Activated T-helper 2 cell treated with anti-CD3 and anti-CD28 coated beads, Interferon-gamma antibody, Interleukin-2, Interleukin-4, amounts not matched to agents 10 μg/mL and 5 μg/mL and 100 μg/mL, durations not matched to agents 14 hours and 24 hours and 36 hours (primary cell): Measurements from ENCODE around the gene UGCG. TPM values are rescaled to one million over a fixed set of nuclear protein-coding genes. Genes with fewer than 3 reads are reported as not detected.
"Not testable (repeated sequence)": the region's sequence is repeated elsewhere in the genome, so short reads cannot be mapped to it uniquely, and the experiment has no call there.

Experiments used
- DNase-seq: peaks from one replicate; pipeline ENCODE4 v3.0.0; 2021; ENCODE audit warnings: low spot score
- H3K27ac Mint-ChIP-seq: one replicate; pipeline ENCODE4 v1.8.0; 2021; ENCODE audit warnings: mixed read lengths
- H3K27me3 Mint-ChIP-seq: one replicate; pipeline ENCODE4 v1.8.0; 2021; ENCODE audit warnings: low read depth, mixed read lengths
- H3K36me3 Mint-ChIP-seq: one replicate; pipeline ENCODE4 v1.8.0; 2021; ENCODE audit warnings: low read depth, mixed read lengths
- H3K4me1 Mint-ChIP-seq: one replicate; pipeline ENCODE4 v1.8.0; 2021; ENCODE audit warnings: low read depth, mixed read lengths
- H3K4me3 Mint-ChIP-seq: one replicate; pipeline ENCODE4 v1.8.0; 2021; ENCODE audit warnings: low read depth, mild to moderate bottlenecking, moderate library complexity, mixed read lengths
- H3K9me3 Mint-ChIP-seq: one replicate; pipeline ENCODE4 v1.8.0; 2021; ENCODE audit warnings: mixed read lengths
- intact Hi-C: fragments of 100-400 bp; cut with micrococcal nuclease; formaldehyde crosslinking; loops from one replicate; pipeline ENCODE4 v1.15.1; 2023
- total RNA-seq: library from RNA; stranded (reverse); gene quantifications from 2 replicates; pipeline ENCODE4 v1.2.3, GENCODE V29; 2022

UGCG gene
- total RNA-seq, 1 donor from 2014 or later, result 14.4 TPM

DNA sequence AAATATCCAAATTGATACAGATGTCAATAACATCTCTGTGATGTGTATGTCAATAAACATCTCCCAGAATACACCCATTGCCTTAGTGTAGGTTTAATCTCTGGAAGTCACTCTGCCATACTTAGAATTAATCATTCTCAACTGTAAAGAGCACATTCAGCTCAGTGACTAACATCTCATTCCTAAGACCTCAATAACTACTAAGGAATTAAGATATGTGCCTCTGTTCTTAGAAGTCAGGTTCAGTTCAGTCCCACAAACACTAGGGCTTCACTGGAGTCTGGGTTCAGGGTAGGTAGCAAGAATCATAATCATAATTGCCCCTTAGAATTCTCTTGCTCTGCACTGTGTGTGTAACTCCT lies 31.7 kb downstream of the UGCG start:
- no peak overlapping the region for H3K4me3 Mint-ChIP-seq
- peaks cover 50% of the 10 kb centered on the region for H3K36me3 Mint-ChIP-seq
- H3K9me3 Mint-ChIP-seq, result no peaks in the 10 kb centered on the region
- H3K27ac Mint-ChIP-seq, result no peak overlapping the region
- no peaks in the 10 kb centered on the region for H3K27me3 Mint-ChIP-seq
- intact Hi-C loops, result no loop called here
- DNase-seq, result no peak
- H3K4me1 Mint-ChIP-seq, result peaks cover 18% of the 10 kb centered on the region

DNA sequence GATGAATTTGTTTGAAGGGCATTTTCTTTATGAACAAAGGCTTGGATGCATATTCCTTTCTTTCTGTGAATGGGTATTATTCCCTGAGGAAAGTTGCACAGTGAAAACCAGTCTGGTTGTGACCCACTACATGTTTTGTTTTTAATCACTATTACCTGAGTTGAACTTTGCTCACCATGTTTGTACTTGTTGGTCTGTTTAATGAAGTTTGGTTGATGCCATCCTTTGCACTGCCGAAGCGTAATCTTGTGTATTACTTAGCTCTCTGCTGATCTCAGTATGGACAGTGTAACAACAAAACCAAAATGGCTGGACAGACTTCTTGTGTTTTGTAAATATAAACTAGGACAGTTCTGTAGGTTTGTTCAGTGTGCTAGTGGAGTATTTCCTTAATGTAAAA lies 38.1 kb downstream of the UGCG start:
- intact Hi-C loops, result no loop called here
- H3K36me3 Mint-ChIP-seq, result peaks cover 65% of the 10 kb centered on the region

DNA sequence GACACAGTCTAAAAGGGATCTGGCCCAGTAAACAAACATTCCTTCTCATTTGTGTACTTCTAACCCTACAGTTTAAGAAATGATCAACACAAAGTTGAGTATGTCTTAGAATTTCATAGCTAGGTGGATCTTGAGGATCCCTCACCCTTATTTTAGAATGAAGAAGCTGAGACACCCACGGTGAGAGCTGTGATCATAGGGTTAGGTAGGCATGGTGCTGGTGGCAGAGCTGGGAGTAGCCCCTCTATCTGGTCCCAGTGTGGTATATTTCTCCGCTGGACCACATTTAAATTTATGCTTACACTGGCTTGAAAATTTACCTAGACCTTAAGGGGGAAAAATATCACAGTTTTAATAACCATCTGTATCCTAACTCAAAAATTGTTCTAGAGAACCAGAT lies 39.8 kb downstream of the UGCG start:
- peaks cover 54% of the 10 kb centered on the region for H3K36me3 Mint-ChIP-seq
- intact Hi-C loops, result no loop called here
- peaks cover 23% of the 10 kb centered on the region for H3K4me1 Mint-ChIP-seq
- peak overlapping the region; percentile 38 for H3K27ac Mint-ChIP-seq
- DNase-seq, result no peak
- H3K9me3 Mint-ChIP-seq, result no peaks in the 10 kb centered on the region
- no peak overlapping the region for H3K4me3 Mint-ChIP-seq
- no peaks in the 10 kb centered on the region for H3K27me3 Mint-ChIP-seq

More for the DNA sequence above, 38.1 kb downstream of the UGCG start:
- DNase-seq, result no peak
- no peaks in the 10 kb centered on the region for H3K9me3 Mint-ChIP-seq
- H3K27me3 Mint-ChIP-seq, result no peaks in the 10 kb centered on the region
- no peak overlapping the region for H3K4me3 Mint-ChIP-seq
- H3K27ac Mint-ChIP-seq, result no peak overlapping the region
- H3K4me1 Mint-ChIP-seq, result peaks cover 23% of the 10 kb centered on the region

DNA sequence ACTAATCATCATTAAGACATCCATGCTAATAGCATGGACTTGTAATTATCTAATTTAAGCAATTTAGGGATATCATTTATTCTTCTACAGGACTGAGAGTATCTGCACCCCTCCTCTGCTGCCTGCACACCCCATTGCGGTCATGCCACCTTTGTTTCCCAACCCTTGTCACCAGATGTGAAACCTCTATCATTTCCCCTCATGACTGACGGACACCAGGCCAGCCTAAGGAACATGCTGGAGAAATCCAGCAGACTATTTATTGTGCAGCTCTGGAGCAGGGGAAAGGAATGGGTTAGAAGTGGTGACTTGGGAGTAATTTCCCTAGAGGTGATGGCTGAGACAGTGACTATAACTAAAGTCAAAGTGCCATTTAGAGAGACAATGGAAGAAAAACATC lies 40.7 kb downstream of the UGCG start:
- H3K27me3 Mint-ChIP-seq, result no peaks in the 10 kb centered on the region
- intact Hi-C loops, result no loop called here
- peaks cover 23% of the 10 kb centered on the region for H3K4me1 Mint-ChIP-seq
- H3K9me3 Mint-ChIP-seq, result no peaks in the 10 kb centered on the region
- peak overlapping the region; percentile 85 for H3K27ac Mint-ChIP-seq
- H3K4me3 Mint-ChIP-seq, result no peak overlapping the region
- no peak for DNase-seq
- H3K36me3 Mint-ChIP-seq, result peaks cover 46% of the 10 kb centered on the region

DNA sequence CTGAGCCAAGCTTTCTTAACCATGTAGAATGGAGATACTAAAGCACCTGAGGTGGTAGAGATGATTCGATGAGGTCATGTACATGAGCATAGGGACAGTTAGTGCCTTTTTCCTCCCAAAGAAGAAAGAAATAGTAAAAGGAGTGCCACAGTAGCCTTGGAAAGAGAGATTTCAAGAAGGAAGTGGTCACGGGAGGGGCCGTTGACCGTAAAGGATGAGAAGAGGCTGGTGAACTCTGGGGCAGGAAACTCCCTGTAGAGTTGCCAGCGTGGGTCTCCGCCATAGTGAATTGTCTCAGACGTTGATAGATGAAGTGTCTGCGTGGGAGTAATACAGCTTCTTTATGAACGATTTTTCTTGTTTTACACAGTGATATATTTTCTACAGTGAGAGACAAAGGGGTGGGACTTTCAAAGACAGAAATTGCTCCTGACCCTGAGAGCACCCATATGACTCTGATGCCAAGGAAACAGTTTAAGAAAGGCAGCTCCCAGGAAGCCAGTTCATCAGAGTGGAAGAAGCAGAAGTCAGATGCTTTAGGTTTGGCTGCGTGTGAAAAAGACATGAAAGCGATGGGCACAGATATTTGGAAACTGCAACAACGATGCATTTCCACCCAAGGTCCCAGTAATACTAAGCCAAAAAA lies 41.3 kb downstream of the UGCG start:
- intact Hi-C loops, result loop anchor here (1.0 to 2.0 kb wide), 3 partner anchors 13 to 55 kb away; no protein-coding TSS in a partner anchor
- DNase-seq, result peak; percentile 16
- Mint-ChIP-seq H3K9me3 (no peaks in the 10 kb centered on the region), H3K4me1 (peaks cover 23% of the 10 kb centered on the region), H3K4me3 (peak overlapping the region; percentile 41), H3K36me3 (peaks cover 41% of the 10 kb centered on the region), H3K27me3 (no peaks in the 10 kb centered on the region), H3K27ac (peak overlapping the region; percentile 85)

DNA sequence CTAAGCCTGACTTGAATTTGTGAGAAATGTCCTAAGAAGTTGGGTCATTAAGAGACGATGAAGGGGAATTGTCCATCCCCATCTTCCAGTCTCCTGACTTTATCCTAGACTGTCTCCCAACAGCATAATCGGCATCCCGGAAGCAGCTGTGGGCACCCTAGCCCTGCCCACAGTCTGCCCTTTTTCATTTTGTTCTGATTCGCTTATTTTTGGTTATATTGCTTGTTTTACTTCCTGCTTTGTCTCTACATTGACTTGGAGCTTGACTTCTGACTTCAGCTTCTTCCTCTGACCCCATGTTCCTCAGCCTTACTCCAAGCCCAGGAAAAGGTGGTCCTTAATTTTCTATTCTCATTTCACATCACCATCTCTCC lies 41.8 kb downstream of the UGCG start:
- Mint-ChIP-seq H3K27ac (peak overlapping the region; percentile 57), H3K4me3 (peak overlapping the region; percentile 1), H3K36me3 (peaks cover 36% of the 10 kb centered on the region)

DNA sequence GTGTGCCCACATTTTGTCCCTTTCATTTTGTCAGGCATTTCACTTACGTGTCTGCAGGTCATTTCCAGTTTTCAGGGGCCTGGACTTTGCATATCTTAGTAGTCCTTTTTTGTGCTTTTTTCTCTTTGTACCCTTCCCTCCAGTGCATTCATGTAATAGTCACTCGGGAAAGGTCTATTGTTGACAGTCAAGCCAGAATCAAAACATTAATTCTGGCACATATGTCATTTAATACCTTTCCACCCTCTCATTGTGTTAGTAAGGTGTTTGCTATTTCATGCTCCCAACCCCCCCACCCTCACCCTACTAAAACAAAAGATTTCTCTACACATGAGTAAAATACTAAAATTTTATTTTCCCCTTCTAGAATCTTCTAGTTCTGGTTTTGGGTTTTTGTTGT lies 42.7 kb downstream of the UGCG start:
- H3K36me3 Mint-ChIP-seq, result peaks cover 31% of the 10 kb centered on the region
- DNase-seq, result no peak
- peak overlapping the region; percentile 1 for H3K4me3 Mint-ChIP-seq
- no peaks in the 10 kb centered on the region for H3K27me3 Mint-ChIP-seq
- peaks cover 24% of the 10 kb centered on the region for H3K4me1 Mint-ChIP-seq
- intact Hi-C loops, result loop anchor here (2.0 kb wide), 2 partner anchors 15 to 53 kb away; no protein-coding TSS in a partner anchor
- no peaks in the 10 kb centered on the region for H3K9me3 Mint-ChIP-seq
- peak overlapping the region; percentile 62 for H3K27ac Mint-ChIP-seq

More for the DNA sequence above, 41.8 kb downstream of the UGCG start:
- H3K4me1 Mint-ChIP-seq, result peaks cover 23% of the 10 kb centered on the region
- H3K27me3 Mint-ChIP-seq, result no peaks in the 10 kb centered on the region
- intact Hi-C loops, result loop anchor here (1.0 to 2.0 kb wide), 3 partner anchors 14 to 54 kb away; no protein-coding TSS in a partner anchor
- no peaks in the 10 kb centered on the region for H3K9me3 Mint-ChIP-seq
- DNase-seq, result no peak

DNA sequence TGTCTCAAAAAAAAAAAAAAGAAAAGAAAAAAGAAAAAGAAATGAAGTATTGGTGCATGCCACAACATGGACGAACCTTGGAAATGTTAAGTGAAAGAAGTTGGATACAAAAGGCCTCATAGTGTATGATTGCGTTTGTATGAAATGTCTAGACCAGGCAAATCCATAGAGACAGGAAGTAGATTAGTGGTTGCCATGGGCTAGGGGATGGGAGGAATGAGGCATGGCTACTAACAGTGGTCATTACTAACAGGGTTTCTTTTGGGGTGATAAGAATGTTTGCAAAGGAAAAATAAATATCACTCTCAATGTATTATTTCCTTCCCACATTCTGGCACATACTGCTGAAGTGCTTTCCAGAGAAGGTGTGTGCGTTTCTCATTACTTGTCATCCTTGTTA lies 44.1 kb downstream of the UGCG start:
- no peaks in the 10 kb centered on the region for H3K9me3 Mint-ChIP-seq
- peaks cover 19% of the 10 kb centered on the region for H3K36me3 Mint-ChIP-seq
- intact Hi-C loops, result no loop called here
- H3K27ac Mint-ChIP-seq, result no peak overlapping the region
- H3K4me3 Mint-ChIP-seq, result no peak overlapping the region
- H3K27me3 Mint-ChIP-seq, result no peaks in the 10 kb centered on the region
- peaks cover 31% of the 10 kb centered on the region for H3K4me1 Mint-ChIP-seq
- no peak for DNase-seq

DNA sequence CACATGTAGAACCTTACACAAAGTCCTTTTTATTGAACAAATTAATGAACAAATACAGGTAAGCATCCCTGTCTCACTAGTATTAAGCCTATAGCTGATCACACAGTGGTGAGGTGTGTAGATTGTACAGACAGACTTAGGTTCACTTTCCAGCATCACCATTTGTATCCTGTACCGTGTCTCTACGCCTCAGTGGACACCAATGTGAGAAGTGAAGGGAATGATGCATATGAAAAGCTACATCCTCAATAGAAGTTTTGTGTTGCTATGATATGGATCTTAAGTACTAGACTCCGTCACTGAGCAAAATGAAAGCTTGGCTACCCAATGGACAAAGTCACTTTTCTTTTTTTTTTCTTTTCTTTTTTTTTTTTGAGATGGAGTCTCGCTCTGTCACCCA lies 46.6 kb downstream of the UGCG start:
- H3K9me3 Mint-ChIP-seq, result no peaks in the 10 kb centered on the region
- H3K36me3 Mint-ChIP-seq, result peaks cover 5% of the 10 kb centered on the region
- no peak for DNase-seq
- peaks cover 3% of the 10 kb centered on the region for H3K27me3 Mint-ChIP-seq
- no peak overlapping the region for H3K27ac Mint-ChIP-seq
- H3K4me1 Mint-ChIP-seq, result peaks cover 22% of the 10 kb centered on the region
- intact Hi-C loops, result no loop called here
- no peak overlapping the region for H3K4me3 Mint-ChIP-seq

DNA sequence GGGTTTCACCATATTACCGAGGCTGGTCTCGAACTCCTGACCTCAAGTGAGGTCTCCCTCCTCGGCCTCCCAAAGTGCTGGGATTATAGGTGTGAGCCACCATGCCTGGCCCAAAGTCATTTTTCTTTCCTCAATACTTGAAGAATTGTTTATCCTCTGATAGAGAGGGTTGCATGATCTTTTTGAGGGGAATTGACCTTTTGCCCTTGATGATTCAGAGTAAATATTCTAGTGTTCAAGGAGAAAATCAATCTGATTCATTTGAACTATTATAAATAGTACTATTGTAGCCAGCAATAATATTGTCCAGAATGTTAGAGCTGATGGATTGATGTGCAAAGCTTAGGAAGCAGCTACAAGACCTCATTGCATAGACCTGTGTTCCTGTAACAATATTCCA lies 47.1 kb downstream of the UGCG start:
- H3K36me3 Mint-ChIP-seq, result peaks cover 2% of the 10 kb centered on the region
- peaks cover 18% of the 10 kb centered on the region for H3K4me1 Mint-ChIP-seq
- no peak overlapping the region for H3K27ac Mint-ChIP-seq
- H3K4me3 Mint-ChIP-seq, result no peak overlapping the region
- no peaks in the 10 kb centered on the region for H3K9me3 Mint-ChIP-seq
- DNase-seq, result no peak
- H3K27me3 Mint-ChIP-seq, result peaks cover 5% of the 10 kb centered on the region
- intact Hi-C loops, result no loop called here

DNA sequence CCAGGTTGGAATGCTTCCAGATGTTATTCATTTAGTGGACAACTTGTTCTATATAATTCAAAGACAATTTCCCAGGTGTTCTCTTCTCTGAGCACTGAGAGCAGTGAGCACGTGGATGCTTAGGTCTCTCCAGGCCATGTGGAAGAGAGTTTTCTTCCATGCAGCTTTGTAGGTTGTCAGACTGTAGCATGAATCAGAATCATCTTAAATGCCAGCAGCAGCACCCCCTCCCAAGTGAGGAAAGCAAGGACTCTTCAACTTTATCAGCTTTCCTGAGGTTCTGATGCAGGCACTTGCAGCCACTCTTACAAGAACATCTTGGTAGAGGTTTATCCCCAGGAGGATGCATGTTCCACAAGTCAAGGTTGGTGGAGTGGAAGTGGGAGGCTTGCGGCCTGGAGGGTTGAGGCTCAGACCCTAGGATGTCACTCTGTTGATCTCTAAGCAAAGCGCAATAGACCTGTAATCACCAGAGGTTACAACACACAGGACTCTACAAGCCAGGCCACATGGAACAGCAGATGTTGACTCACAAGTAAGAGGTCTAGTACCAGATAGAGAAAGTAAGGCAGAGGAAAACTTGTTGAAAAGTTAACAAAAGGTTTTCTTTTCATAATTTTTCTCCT lies 47.7 kb downstream of the UGCG start:
- H3K36me3 Mint-ChIP-seq, result no peaks in the 10 kb centered on the region
- intact Hi-C loops, result no loop called here
- DNase-seq, result no peak
- no peaks in the 10 kb centered on the region for H3K9me3 Mint-ChIP-seq
- no peak overlapping the region for H3K27ac Mint-ChIP-seq
- no peak overlapping the region for H3K4me3 Mint-ChIP-seq
- peaks cover 13% of the 10 kb centered on the region for H3K4me1 Mint-ChIP-seq
- peaks cover 7% of the 10 kb centered on the region for H3K27me3 Mint-ChIP-seq

DNA sequence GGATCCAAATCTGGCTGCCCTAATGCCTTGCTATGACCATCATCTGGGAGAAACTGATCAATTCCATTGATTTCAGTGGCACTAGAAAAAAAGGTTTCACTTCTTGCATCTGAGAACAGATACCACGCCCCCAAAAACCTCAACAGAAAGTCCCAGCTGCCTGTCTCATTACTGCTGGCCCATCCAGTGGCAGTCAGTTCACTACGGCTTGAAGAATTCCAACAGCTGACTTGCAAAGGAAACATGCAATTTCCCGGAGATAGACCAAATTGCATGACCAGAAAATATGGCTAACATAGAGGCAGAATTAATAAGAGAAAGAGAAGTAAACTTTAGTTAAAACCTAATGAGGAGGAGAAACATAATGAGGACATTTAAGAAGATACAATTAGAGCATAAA lies 48.6 kb downstream of the UGCG start:
- Mint-ChIP-seq H3K9me3 (no peaks in the 10 kb centered on the region), H3K27ac (no peak overlapping the region), H3K4me3 (no peak overlapping the region), H3K36me3 (no peaks in the 10 kb centered on the region), H3K4me1 (peaks cover 14% of the 10 kb centered on the region), H3K27me3 (peaks cover 7% of the 10 kb centered on the region)
- no peak for DNase-seq
- intact Hi-C loops, result loop anchor here (5.0 kb wide), 1 partner anchor 48 kb away; the partner anchor contains the start of gene UGCG

DNA sequence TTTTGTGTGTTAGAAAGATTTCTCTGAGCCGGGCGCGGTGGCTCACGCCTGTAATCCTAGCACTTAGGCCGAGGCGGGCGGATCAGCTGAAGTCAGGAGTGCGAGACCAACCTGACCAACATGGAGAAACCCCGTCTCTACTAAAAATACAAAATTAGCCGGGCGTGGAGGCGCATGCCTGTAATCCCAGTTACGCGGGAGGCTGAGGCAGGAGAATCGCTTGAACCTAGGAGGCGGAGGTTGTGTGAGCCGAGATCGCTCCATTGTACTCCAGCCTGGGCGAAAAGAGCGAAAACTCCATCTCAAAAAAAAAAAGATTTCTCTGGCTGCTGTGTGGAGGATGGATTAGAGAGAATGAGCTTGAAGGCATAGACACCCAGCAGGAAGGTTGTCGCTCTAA lies 51.5 kb downstream of the UGCG start:
- not testable (repeated sequence) for DNase-seq, H3K36me3 Mint-ChIP-seq, H3K27ac Mint-ChIP-seq, H3K4me3 Mint-ChIP-seq, H3K9me3 Mint-ChIP-seq, H3K27me3 Mint-ChIP-seq
- intact Hi-C loops, result loop anchor here (5.0 kb wide), 1 partner anchor 51 kb away; the partner anchor contains the start of gene UGCG
- peaks cover 14% of the 10 kb centered on the region for H3K4me1 Mint-ChIP-seq
